ENCODE results near the gene LRRC7. TPM values are rescaled to one million over a fixed set of nuclear protein-coding genes. Genes with fewer than 3 reads are reported as not detected.
A peak's percentile ranks its signal among the peaks of the same experiment; 100 is the strongest.

The LRRC7 gene
- total and polyA plus RNA-seq, 8 donors: 0.12 to 2.2 (median 0.90) TPM

GRCh38 chr1:69754521-69754920, 186.8 kb downstream of the LRRC7 start:
- DNase-seq: no peak
- H3K27ac ChIP-seq: no peak overlapping the region
- no peak for FAIRE-seq
- no peak for ATAC-seq
- H3K4me3 ChIP-seq: no peak overlapping the region
- H3K4me1 ChIP-seq: no peaks in the 10 kb centered on the region
- H3K27me3 ChIP-seq: no peaks in the 10 kb centered on the region
- no peaks in the 10 kb centered on the region for H3K9me3 ChIP-seq
- no peaks in the 10 kb centered on the region for H3K36me3 ChIP-seq
- intact Hi-C loops (cut with DNase I): no loop called here
- 69 to 82% methylated on average over 3 of the region's 3 CpGs for WGBS, 2 donors
- TF ChIP-seq, protein P1, sequence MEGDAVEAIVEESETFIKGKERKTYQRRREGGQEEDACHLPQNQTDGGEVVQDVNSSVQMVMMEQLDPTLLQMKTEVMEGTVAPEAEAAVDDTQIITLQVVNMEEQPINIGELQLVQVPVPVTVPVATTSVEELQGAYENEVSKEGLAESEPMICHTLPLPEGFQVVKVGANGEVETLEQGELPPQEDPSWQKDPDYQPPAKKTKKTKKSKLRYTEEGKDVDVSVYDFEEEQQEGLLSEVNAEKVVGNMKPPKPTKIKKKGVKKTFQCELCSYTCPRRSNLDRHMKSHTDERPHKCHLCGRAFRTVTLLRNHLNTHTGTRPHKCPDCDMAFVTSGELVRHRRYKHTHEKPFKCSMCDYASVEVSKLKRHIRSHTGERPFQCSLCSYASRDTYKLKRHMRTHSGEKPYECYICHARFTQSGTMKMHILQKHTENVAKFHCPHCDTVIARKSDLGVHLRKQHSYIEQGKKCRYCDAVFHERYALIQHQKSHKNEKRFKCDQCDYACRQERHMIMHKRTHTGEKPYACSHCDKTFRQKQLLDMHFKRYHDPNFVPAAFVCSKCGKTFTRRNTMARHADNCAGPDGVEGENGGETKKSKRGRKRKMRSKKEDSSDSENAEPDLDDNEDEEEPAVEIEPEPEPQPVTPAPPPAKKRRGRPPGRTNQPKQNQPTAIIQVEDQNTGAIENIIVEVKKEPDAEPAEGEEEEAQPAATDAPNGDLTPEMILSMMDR (IDR thresholded peaks at IDR 0.05): no peak

DNA sequence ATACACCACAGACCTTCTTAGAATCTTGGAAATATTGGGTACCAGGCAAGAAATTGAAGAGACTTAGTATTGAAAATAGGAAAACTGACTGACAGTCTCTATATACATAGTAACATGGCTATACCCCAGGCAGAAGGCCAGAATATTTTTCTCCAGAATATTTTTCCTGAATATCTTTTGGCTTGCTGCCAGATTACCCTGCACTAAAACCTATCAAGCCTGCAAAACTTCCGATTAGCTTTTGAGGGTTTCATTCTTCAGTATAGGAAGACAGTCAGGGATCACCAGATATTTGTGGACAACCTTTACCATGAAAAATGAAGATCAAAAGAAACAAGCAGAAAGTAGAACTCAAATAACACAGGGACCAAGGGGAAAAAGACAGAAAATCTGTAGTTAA, 187.9 kb downstream of the LRRC7 start:
- FAIRE-seq (no peak), DNase-seq (no peak), ATAC-seq (no peak)
- no peaks in the 10 kb centered on the region for H3K4me1 ChIP-seq
- TF ChIP-seq, protein P1 (IDR thresholded peaks at IDR 0.05): no peak
- H3K9me3 ChIP-seq: no peaks in the 10 kb centered on the region
- intact Hi-C loops (cut with DNase I): no loop called here
- no peaks in the 10 kb centered on the region for H3K36me3 ChIP-seq
- H3K27me3 ChIP-seq: no peaks in the 10 kb centered on the region
- 24 to 35% methylated on average over 1 of the region's 1 CpG for WGBS, 2 donors
- H3K27ac ChIP-seq: no peak overlapping the region
- H3K4me3 ChIP-seq: no peak overlapping the region

DNA sequence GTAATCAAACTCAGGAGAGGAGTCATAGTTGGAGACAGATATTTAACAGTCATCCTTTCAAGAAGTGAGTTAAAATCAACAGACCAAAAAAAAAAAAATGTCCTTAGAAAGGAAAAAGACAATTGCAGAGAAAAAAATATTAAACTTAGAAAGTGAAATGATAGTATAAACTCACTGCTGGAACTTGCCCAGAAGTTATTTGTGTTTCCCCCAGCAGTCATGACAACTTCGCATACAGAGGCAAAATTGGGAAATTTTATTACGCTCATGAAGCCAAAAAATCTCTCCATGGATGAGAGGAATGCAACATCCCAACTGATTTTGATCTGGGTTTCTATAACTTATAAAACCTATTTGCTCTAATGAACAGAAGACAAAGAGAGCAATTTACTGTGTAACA, 198.2 kb downstream of the LRRC7 start:
- no peak for FAIRE-seq

DNA sequence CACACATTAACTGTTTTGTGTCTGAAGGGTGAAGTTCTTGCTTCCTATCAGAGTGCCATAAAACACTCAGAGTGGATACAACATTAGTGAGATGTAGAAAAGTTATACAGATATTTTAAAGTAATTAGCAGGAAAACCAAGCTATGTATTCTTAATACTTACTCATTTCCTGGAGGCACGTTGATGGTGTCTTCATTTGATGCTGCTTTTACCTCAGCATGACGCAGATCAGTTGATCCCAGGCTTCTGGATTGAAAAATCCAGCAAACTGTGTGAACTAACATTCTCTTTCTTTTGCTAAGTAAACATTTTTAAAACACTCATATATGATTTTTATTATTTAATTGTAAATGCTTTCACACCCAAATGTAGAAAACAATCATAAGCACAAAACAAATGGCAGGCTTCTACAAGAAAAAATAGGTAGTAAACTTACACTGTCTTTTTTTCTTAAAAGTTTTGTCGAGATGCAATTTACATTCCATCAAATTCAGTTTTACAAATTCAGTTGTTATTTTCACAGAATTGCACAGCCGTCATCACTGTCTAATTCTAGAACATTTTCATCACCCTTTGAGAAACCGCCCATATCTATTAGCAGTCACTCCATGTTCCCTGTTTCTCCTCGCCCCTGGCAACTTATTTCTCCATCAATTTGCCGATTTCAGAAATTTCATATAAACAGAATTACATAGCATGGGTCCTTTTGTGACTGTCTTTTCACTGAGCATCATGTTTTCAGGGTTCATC, 198.9 kb downstream of the LRRC7 start:
- Histone ChIP-seq H3K27me3 (no peaks in the 10 kb centered on the region), H3K9me3 (no peaks in the 10 kb centered on the region), H3K27ac (no peak overlapping the region), H3K4me1 (no peaks in the 10 kb centered on the region), H3K4me3 (no peak overlapping the region), H3K36me3 (no peaks in the 10 kb centered on the region)
- TF ChIP-seq, protein P1 (IDR thresholded peaks at IDR 0.05): no peak
- intact Hi-C loops (cut with DNase I): no loop called here
- FAIRE-seq (no peak), DNase-seq (no peak), ATAC-seq (no peak)
- WGBS, 2 donors: 55 to 61% methylated on average over 7 of the region's 7 CpGs

More for the DNA sequence above, 198.2 kb downstream of the LRRC7 start:
- Histone ChIP-seq H3K27me3 (no peaks in the 10 kb centered on the region), H3K4me1 (no peaks in the 10 kb centered on the region), H3K36me3 (no peaks in the 10 kb centered on the region), H3K9me3 (no peaks in the 10 kb centered on the region), H3K27ac (no peak overlapping the region), H3K4me3 (no peak overlapping the region)
- DNase-seq: no peak
- intact Hi-C loops (cut with DNase I): no loop called here
- TF ChIP-seq, protein P1 (IDR thresholded peaks at IDR 0.05): no peak
- no peak for ATAC-seq
- 31 to 45% methylated on average over 2 of the region's 2 CpGs for WGBS, 2 donors

DNA sequence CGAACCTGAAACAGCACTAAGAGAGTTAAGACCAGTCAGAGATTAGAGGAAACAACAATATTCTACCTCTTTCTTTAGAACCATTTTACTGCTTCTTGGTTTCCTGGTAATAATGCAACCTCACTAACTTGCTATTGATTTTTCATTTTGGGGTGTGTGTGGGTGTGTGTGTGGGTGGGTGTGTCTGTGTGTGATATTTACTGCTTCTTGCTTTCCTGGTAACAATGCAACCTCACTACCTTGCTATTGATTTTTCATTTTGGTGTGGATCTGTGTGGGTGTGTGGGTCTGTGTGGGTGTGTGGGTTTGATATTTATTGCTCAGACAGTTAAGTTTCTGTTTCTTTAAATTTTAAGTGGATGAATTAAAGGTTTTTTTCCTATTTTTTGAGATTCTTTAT, 208.8 kb downstream of the LRRC7 start:
- TF ChIP-seq, protein P1 (IDR thresholded peaks at IDR 0.05): no peak
- no peak for FAIRE-seq
- intact Hi-C loops (cut with DNase I): no loop called here
- H3K36me3 ChIP-seq: no peaks in the 10 kb centered on the region
- no peaks in the 10 kb centered on the region for H3K4me1 ChIP-seq
- H3K4me3 ChIP-seq: no peak overlapping the region
- ATAC-seq: peak in 2 of 4 donors; percentile 34 to 39
- no peak for DNase-seq
- WGBS, 2 donors: 51 to 54% methylated on average over 1 of the region's 1 CpG
- H3K9me3 ChIP-seq: no peaks in the 10 kb centered on the region
- no peak overlapping the region for H3K27ac ChIP-seq
- no peaks in the 10 kb centered on the region for H3K27me3 ChIP-seq

Measured in pancreas (tissue), 10 donors.